HEK293 (cell line): ENCODE results near the gene TMEM60.

Source experiments
- CTCF ChIA-PET: fragments of 350-600 bp; formaldehyde crosslinking; extraction: SDS; loops from one replicate; lab custom pipeline; 2021; ENCODE audit warnings: antibody characterized with exemption; lab: Yijun Ruan, JAX
- POLR2A ChIA-PET: fragments of 300-600 bp; formaldehyde crosslinking; extraction: SDS; loops from one replicate; lab custom pipeline; 2020; ENCODE audit warnings: antibody characterized with exemption, inconsistent platforms; lab: Yijun Ruan, JAX
- H3K27ac ChIP-seq: fragments of 200-500 bp; sonication (Bioruptor generic); 2 replicates; pipeline ENCODE4 v1.5.1; 2014; ENCODE audit warnings: low read depth, low read length, control low read depth, inconsistent platforms; ENCODE audit errors: extremely low read depth
- H3K36me3 ChIP-seq, 2 experiments: fragments of 200-500 bp in 1 of 2; sonication (Bioruptor generic) in 1 of 2; 1 replicate in 1 of 2; 2 replicates in 1 of 2; pipeline ENCODE4 v1.5.1; 2014 to 2017; ENCODE audit warnings: inconsistent platforms in 2 of 2, low read length in 2 of 2; ENCODE audit not compliant: control insufficient read depth in 2 of 2, insufficient read depth in 1 of 2
- H3K4me1 ChIP-seq: fragments of 200-500 bp; sonication (Bioruptor generic); 2 replicates; pipeline ENCODE4 v1.5.1; 2014; ENCODE audit warnings: mild to moderate bottlenecking, low read length, inconsistent platforms; ENCODE audit not compliant: control insufficient read depth, insufficient read depth
- H3K4me3 ChIP-seq: 2 replicates; pipeline ENCODE4 v1.5.1; 2011; ENCODE audit warnings: low read depth, mild to moderate bottlenecking, control low read depth, low read length, moderate library complexity
- H3K9me3 ChIP-seq: fragments of 200-500 bp; sonication (Bioruptor generic); 2 replicates; pipeline ENCODE4 v1.5.1; 2014; ENCODE audit warnings: low read depth, low read length, inconsistent platforms; ENCODE audit not compliant: control insufficient read depth, insufficient read depth
- BCL11A ChIP-seq: fragments of 450-650 bp; formaldehyde crosslinking; IDR thresholded peaks from 2 replicates; pipeline ENCODE4 v1.5.1; 2016; ENCODE audit warnings: low read depth, missing biosample characterization, missing genetic modification characterization
- FEZF1 ChIP-seq: fragments of 450-650 bp; formaldehyde crosslinking; IDR thresholded peaks from 2 replicates; pipeline ENCODE4 v1.5.1; 2016; ENCODE audit warnings: missing biosample characterization, missing genetic modification characterization
- YY2 ChIP-seq: fragments of 450-650 bp; formaldehyde crosslinking; IDR thresholded peaks from 2 replicates; pipeline ENCODE4 v1.5.1; 2016; ENCODE audit warnings: missing biosample characterization, missing genetic modification characterization
- ZBTB17 ChIP-seq: fragments of 450-650 bp; formaldehyde crosslinking; IDR thresholded peaks from 2 replicates; pipeline ENCODE4 v1.5.1; 2016; ENCODE audit warnings: missing biosample characterization, missing genetic modification characterization
- ZFP41 ChIP-seq: fragments of 450-650 bp; formaldehyde crosslinking; IDR thresholded peaks from 2 replicates; pipeline ENCODE4 v1.5.1; 2016; ENCODE audit warnings: missing biosample characterization, missing genetic modification characterization, borderline replicate concordance
- ZNF138 ChIP-seq: fragments of 450-650 bp; formaldehyde crosslinking; IDR thresholded peaks from 2 replicates; pipeline ENCODE4 v1.5.1; 2016; ENCODE audit warnings: missing biosample characterization, missing genetic modification characterization, borderline replicate concordance
- ZNF146 ChIP-seq: fragments of 450-650 bp; formaldehyde crosslinking; IDR thresholded peaks from 2 replicates; pipeline ENCODE4 v1.5.1; 2016; ENCODE audit warnings: missing biosample characterization, missing genetic modification characterization
- ZNF174 ChIP-seq: fragments of 450-650 bp; formaldehyde crosslinking; IDR thresholded peaks from 2 replicates; pipeline ENCODE4 v1.5.0; 2017; ENCODE audit warnings: missing biosample characterization, mild to moderate bottlenecking, missing genetic modification characterization
- ZNF175 ChIP-seq: fragments of 450-650 bp; formaldehyde crosslinking; IDR thresholded peaks from 2 replicates; pipeline ENCODE4 v1.5.1; 2016; ENCODE audit warnings: missing biosample characterization, missing genetic modification characterization
- ZNF184 ChIP-seq: fragments of 450-650 bp; IDR thresholded peaks from 2 replicates; pipeline ENCODE4 v1.5.1; 2018; ENCODE audit warnings: missing biosample characterization, mild to moderate bottlenecking, missing genetic modification characterization
- ZNF23 ChIP-seq: fragments of 450-650 bp; formaldehyde crosslinking; IDR thresholded peaks from 2 replicates; pipeline ENCODE4 v1.5.1; 2016; ENCODE audit warnings: missing biosample characterization, missing genetic modification characterization, borderline replicate concordance
- ZNF37A ChIP-seq: fragments of 450-650 bp; IDR thresholded peaks from 2 replicates; pipeline ENCODE4 v1.5.1; 2018; ENCODE audit warnings: missing biosample characterization, missing genetic modification characterization
- ZNF391 ChIP-seq: fragments of 450-650 bp; formaldehyde crosslinking; IDR thresholded peaks from 2 replicates; pipeline ENCODE4 v1.5.1; 2016; ENCODE audit warnings: low read depth, missing biosample characterization, missing genetic modification characterization, borderline replicate concordance
- ZNF510 ChIP-seq: fragments of 450-650 bp; formaldehyde crosslinking; IDR thresholded peaks from 2 replicates; pipeline ENCODE4 v1.5.1; 2018; ENCODE audit warnings: mild to moderate bottlenecking, missing genetic modification characterization, missing biosample characterization; ENCODE audit not compliant: insufficient replicate concordance
- ZNF623 ChIP-seq: fragments of 450-650 bp; formaldehyde crosslinking; IDR thresholded peaks from 2 replicates; pipeline ENCODE4 v1.5.1; 2016; ENCODE audit warnings: missing biosample characterization, missing genetic modification characterization
- ZNF670 ChIP-seq: fragments of 450-650 bp; formaldehyde crosslinking; IDR thresholded peaks from 2 replicates; pipeline ENCODE4 v1.5.1; 2016; ENCODE audit warnings: missing biosample characterization, missing genetic modification characterization, low read depth
- ZNF701 ChIP-seq: fragments of 450-650 bp; formaldehyde crosslinking; IDR thresholded peaks from 2 replicates; pipeline ENCODE4 v1.5.1; 2016; ENCODE audit warnings: missing biosample characterization, missing genetic modification characterization
- ZNF792 ChIP-seq: fragments of 450-650 bp; formaldehyde crosslinking; IDR thresholded peaks from 2 replicates; pipeline ENCODE4 v1.5.1; 2016; ENCODE audit warnings: missing biosample characterization, missing genetic modification characterization
- TF ChIP-seq, protein P1 (sequence below): fragments of 450-650 bp; formaldehyde crosslinking; IDR thresholded peaks from 2 replicates; pipeline ENCODE4 v1.5.1; 2017; ENCODE audit warnings: missing biosample characterization, missing genetic modification characterization
- TF ChIP-seq, protein P2 (sequence below): fragments of 450-650 bp; formaldehyde crosslinking; IDR thresholded peaks from 2 replicates; pipeline ENCODE4 v1.5.1; 2016; ENCODE audit warnings: missing biosample characterization, missing genetic modification characterization

TMEM60 gene

DNA sequence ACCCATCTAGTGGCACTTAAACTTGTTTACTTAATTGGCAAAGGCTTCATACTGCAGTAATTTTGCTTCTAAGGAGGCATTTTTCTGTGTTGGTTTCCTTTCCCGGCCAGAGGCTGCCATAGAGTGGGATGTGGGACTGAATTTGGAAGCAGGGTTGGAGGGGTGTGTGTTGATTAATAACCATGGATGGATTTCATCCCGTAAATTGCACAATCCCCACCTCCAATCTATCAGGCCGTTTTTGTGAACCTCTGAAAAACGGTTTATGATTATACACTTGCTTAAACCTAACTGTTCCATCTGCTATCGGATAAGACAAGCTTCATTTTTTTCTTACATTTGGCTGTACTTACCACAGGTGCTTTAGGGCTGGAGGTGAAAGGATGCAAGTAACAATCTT, 1.3 kb downstream of the TMEM60 start (continued):
- no peak for TF ChIP-seq ZNF623 (tag by site-specific recombination)

DNA sequence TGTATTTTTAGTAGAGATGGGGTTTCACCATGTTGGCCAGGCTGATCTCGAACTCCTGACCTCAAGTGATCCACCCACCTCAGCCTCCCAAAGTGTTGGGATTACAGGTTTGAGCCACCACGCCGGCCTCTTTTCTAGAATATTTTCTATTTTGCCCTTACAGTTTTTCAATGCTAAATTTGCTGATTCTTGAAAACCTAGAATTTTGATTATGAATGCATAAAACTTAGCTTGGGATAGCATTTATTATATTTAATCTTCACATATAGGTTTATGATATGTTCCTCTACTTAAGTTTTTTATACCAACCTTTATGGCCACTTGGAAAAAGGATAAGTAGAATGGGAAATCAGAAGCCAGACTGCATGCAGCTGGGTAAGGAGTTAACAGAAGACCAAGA, 2.1 kb downstream of the TMEM60 start:
- no peaks in the 10 kb centered on the region for H3K9me3 ChIP-seq
- peaks cover 15% of the 10 kb centered on the region for H3K4me1 ChIP-seq
- peaks cover 4% of the 10 kb centered on the region in 2 experiments; a peak in 2 of 3 replicates for H3K36me3 ChIP-seq
- no peak overlapping the region for H3K27ac ChIP-seq
- H3K4me3 ChIP-seq = no peak overlapping the region
- POLR2A ChIA-PET = no interaction called here
- CTCF ChIA-PET = no interaction called here
- TF ChIP-seq ZNF184 (tag by site-specific recombination) = no peak
- TF ChIP-seq ZNF391 (tag by site-specific recombination) = no peak
- no peak for TF ChIP-seq ZFP41
- TF ChIP-seq ZNF670 (tag by site-specific recombination) = no peak
- TF ChIP-seq ZNF175 = no peak
- TF ChIP-seq, protein P1, sequence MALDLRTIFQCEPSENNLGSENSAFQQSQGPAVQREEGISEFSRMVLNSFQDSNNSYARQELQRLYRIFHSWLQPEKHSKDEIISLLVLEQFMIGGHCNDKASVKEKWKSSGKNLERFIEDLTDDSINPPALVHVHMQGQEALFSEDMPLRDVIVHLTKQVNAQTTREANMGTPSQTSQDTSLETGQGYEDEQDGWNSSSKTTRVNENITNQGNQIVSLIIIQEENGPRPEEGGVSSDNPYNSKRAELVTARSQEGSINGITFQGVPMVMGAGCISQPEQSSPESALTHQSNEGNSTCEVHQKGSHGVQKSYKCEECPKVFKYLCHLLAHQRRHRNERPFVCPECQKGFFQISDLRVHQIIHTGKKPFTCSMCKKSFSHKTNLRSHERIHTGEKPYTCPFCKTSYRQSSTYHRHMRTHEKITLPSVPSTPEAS = no peak
- no peak for TF ChIP-seq ZNF174 (tag by site-specific recombination)
- no peak for TF ChIP-seq ZNF146
- TF ChIP-seq ZNF37A (tag by site-specific recombination) = no peak

DNA sequence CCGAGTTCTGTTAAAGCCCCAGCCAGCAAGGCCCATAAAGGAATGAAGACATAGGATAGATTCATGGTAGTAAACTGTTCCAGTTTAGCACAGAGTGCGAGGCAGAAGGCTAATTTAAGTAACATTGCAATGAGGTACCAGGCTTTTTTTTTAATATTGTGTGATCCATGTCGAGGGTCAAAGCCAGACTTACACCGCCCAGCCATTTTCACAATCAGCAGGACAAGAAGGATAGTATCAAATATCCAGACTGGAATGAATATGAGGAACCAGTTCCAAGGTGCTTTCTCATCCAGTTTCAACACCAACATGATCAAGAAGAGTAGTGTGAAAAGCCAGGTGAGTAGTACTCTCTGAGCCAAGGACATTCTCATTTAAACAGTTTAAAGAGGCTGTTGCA, 4.2 kb downstream of the TMEM60 start:
- Histone ChIP-seq H3K4me3 (no peak overlapping the region), H3K9me3 (no peaks in the 10 kb centered on the region)
- TF ChIP-seq BCL11A (tag by site-specific recombination) = no peak
- TF ChIP-seq ZNF23 (tag by site-specific recombination) = no peak
- no peak for TF ChIP-seq ZFP41
- TF ChIP-seq FEZF1 = no peak
- no peak for TF ChIP-seq ZNF510 (tag by site-specific recombination)
- TF ChIP-seq, protein P2, sequence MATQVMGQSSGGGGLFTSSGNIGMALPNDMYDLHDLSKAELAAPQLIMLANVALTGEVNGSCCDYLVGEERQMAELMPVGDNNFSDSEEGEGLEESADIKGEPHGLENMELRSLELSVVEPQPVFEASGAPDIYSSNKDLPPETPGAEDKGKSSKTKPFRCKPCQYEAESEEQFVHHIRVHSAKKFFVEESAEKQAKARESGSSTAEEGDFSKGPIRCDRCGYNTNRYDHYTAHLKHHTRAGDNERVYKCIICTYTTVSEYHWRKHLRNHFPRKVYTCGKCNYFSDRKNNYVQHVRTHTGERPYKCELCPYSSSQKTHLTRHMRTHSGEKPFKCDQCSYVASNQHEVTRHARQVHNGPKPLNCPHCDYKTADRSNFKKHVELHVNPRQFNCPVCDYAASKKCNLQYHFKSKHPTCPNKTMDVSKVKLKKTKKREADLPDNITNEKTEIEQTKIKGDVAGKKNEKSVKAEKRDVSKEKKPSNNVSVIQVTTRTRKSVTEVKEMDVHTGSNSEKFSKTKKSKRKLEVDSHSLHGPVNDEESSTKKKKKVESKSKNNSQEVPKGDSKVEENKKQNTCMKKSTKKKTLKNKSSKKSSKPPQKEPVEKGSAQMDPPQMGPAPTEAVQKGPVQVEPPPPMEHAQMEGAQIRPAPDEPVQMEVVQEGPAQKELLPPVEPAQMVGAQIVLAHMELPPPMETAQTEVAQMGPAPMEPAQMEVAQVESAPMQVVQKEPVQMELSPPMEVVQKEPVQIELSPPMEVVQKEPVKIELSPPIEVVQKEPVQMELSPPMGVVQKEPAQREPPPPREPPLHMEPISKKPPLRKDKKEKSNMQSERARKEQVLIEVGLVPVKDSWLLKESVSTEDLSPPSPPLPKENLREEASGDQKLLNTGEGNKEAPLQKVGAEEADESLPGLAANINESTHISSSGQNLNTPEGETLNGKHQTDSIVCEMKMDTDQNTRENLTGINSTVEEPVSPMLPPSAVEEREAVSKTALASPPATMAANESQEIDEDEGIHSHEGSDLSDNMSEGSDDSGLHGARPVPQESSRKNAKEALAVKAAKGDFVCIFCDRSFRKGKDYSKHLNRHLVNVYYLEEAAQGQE (tag by site-specific recombination) = no peak
- no peak for TF ChIP-seq ZNF701 (tag by site-specific recombination)
- TF ChIP-seq ZNF138 (tag by site-specific recombination) = no peak
- TF ChIP-seq YY2 (tag by site-specific recombination) = no peak
- TF ChIP-seq ZNF792 = no peak
- TF ChIP-seq ZBTB17 (tag by site-specific recombination) = no peak
- TF ChIP-seq, all 188 proteins: peak for 0
- Histone ChIP-seq H3K27ac (no peak overlapping the region), H3K36me3 (peaks cover 4% of the 10 kb centered on the region in 2 experiments; a peak in 2 of 3 replicates), H3K4me1 (peaks cover 12% of the 10 kb centered on the region)
- ChIA-PET POLR2A (no interaction called here), CTCF (interaction anchor here (0.7 kb wide), 1 partner anchor 141 kb away, joined by 6 read pairs; no protein-coding TSS in a partner anchor)
